Activated CD4-positive, alpha-beta T cell treated with anti-CD3 and anti-CD28 coated beads for 36 hours (primary cell): ENCODE data around the gene VEGFD. TPM values are rescaled to one million over a fixed set of nuclear protein-coding genes. Genes with fewer than 3 reads are reported as not detected.

Experiments
- ATAC-seq: fragments of 200-7000 bp; cut with Tn5 transposase; one replicate; pipeline ENCODE4 v1.10.0; 2021; ENCODE audit warnings: mild to moderate bottlenecking, moderate library complexity
- CTCF ChIA-PET: fragments of 350-600 bp; sonication (Branson Sonifier 250); formaldehyde crosslinking; loops from one replicate; lab custom pipeline; 2021; ENCODE audit warnings: antibody characterized with exemption; lab: Charles Lee
- POLR2A ChIA-PET: fragments of 350-600 bp; sonication (Branson Sonifier 250); formaldehyde crosslinking; loops from one replicate; lab custom pipeline; 2021; ENCODE audit warnings: antibody characterized with exemption, inconsistent platforms; lab: Charles Lee
- DNase-seq: peaks from one replicate; pipeline ENCODE4 v3.0.0-alpha.2; 2020
- H3K27ac Mint-ChIP-seq: one replicate; pipeline ENCODE4 v1.8.0; 2021; ENCODE audit warnings: mixed read lengths
- H3K27me3 Mint-ChIP-seq: one replicate; pipeline ENCODE4 v1.8.0; 2021; ENCODE audit warnings: mixed read lengths
- H3K36me3 Mint-ChIP-seq: one replicate; pipeline ENCODE4 v1.8.0; 2021; ENCODE audit warnings: low read depth, mixed read lengths
- H3K4me1 Mint-ChIP-seq: one replicate; pipeline ENCODE4 v1.8.0; 2021; ENCODE audit warnings: mixed read lengths
- H3K4me3 Mint-ChIP-seq: one replicate; pipeline ENCODE4 v1.8.0; 2021; ENCODE audit warnings: mild to moderate bottlenecking, moderate library complexity, mixed read lengths
- H3K9me3 Mint-ChIP-seq: one replicate; pipeline ENCODE4 v1.8.0; 2021; ENCODE audit warnings: low read depth, mixed read lengths
- intact Hi-C, 2 experiments: fragments of 100-400 bp; cut with DNase I in 1 of 2; cut with micrococcal nuclease in 1 of 2; formaldehyde crosslinking; loops; one replicate each; pipeline versions ENCODE4 v1.14.2 to v1.15.1; 2022 to 2024; cut with DNase I, micrococcal nuclease
- total RNA-seq, 2 experiments: library from RNA; stranded (reverse); gene quantifications; one replicate each; pipeline ENCODE4 v1.2.3, GENCODE V29; 2021

The VEGFD gene, protein sequence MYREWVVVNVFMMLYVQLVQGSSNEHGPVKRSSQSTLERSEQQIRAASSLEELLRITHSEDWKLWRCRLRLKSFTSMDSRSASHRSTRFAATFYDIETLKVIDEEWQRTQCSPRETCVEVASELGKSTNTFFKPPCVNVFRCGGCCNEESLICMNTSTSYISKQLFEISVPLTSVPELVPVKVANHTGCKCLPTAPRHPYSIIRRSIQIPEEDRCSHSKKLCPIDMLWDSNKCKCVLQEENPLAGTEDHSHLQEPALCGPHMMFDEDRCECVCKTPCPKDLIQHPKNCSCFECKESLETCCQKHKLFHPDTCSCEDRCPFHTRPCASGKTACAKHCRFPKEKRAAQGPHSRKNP
- not detected for total RNA-seq

DNA sequence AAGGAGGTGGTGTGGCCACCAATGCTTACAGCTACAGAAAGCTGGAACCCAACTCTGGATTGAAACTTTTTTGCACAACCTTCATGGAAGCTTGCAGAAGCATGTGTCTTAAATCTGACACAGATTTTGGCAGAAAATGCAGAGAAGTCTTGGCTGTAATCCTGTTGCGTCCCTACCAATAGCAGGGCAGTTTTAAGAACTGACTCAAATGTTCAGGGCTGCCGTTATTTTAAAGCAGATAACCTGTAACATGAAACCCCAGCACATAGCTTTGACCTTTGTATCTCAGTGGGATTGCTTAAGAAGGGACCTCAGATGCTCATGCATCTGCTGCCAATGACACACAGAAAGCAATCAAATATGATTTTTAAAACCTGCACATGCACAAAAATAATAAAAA, at the start of gene VEGFD:
TSS of gene VEGFD (minus strand) at position 110 of the 400 bp plus-strand sequence. CDS start 467 bp downstream, outside the sequence.
- no peaks in the 10 kb centered on the region for H3K36me3 Mint-ChIP-seq
- CTCF ChIA-PET = no interaction called here
- H3K4me3 Mint-ChIP-seq = no peak within 1 kb of the TSS
- H3K27ac Mint-ChIP-seq = no peak within 1 kb of the TSS
- ATAC-seq = no peak
- POLR2A ChIA-PET = no interaction called here
- H3K9me3 Mint-ChIP-seq = no peaks in the 10 kb centered on the region
- H3K27me3 Mint-ChIP-seq = peaks cover 5% of the 10 kb centered on the region
- intact Hi-C loops = no loop called here
- no peak for DNase-seq
- no peaks in the 10 kb centered on the region for H3K4me1 Mint-ChIP-seq

DNA sequence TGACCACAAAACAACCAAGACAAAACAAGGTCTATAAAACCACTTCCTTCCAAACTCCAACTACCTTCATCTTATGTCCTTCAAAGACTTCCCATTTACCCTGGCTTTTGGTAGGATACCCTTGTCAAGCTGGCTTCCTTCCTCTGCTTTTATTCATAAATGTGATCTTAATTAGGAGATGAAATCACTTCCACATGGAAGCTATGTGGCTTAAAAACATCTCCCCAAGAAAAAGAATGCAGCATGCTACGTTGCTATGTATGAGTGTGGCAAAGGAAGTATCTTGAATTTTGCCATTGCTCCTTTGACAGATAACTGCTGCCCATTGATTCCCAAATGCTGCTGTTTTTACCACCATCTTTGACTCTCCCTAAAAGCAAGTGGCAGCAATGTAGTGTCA, 46.4 kb upstream of the VEGFD start:
- Mint-ChIP-seq H3K27ac (no peak overlapping the region), H3K27me3 (peaks cover 17% of the 10 kb centered on the region), H3K4me1 (no peaks in the 10 kb centered on the region), H3K4me3 (no peak overlapping the region), H3K36me3 (no peaks in the 10 kb centered on the region), H3K9me3 (no peaks in the 10 kb centered on the region)
- ChIA-PET POLR2A (no interaction called here), CTCF (no interaction called here)
- intact Hi-C loops = no loop called here
- DNase-seq (no peak), ATAC-seq (no peak)

DNA sequence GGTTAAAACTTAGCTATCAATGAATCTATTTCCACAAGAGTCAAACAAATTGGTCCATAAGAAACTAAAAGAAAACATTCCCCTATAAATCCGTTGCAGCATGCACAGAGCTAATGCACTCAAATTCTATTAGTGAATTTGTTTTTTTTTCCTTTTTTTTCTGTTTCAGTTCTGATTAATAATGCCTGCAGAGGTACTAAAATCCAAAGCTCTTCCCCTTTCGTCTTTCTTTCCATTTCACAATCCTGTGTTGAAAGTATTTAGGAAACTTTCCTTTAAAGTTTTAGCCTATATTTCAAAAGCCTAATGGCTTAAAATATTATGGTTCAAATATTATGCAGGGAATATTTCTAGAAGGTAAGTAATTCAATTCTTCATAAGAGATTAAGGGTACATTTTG, 45.9 kb upstream of the VEGFD start:
- intact Hi-C loops = no loop called here
- H3K4me1 Mint-ChIP-seq = no peaks in the 10 kb centered on the region
- CTCF ChIA-PET = no interaction called here

DNA sequence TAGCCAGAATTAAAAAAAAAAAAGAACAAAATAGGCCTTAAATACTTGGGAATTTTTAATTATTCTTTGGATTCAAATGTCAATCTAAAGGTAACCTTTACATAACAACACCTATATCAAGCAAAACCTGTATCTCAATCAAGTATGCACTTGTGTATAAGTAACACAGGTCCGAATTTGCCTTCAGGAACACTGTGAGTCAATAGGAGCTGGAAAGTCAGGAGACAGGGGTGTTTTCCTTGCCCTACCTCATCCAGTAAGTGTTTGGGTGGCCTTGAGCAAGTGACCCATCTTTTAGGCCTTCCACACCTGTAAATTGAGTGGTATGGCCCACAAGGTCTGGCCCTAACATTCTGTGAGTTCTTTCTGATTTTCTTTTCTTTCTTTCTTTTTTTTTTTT, 40.8 kb upstream of the VEGFD start:
- H3K4me3 Mint-ChIP-seq = no peak overlapping the region

More for the DNA sequence above, 45.9 kb upstream of the VEGFD start:
- DNase-seq (no peak), ATAC-seq (no peak)
- no peak overlapping the region for H3K4me3 Mint-ChIP-seq
- H3K9me3 Mint-ChIP-seq = no peaks in the 10 kb centered on the region
- H3K27ac Mint-ChIP-seq = no peak overlapping the region
- H3K27me3 Mint-ChIP-seq = peaks cover 17% of the 10 kb centered on the region
- H3K36me3 Mint-ChIP-seq = no peaks in the 10 kb centered on the region
- POLR2A ChIA-PET = no interaction called here

DNA sequence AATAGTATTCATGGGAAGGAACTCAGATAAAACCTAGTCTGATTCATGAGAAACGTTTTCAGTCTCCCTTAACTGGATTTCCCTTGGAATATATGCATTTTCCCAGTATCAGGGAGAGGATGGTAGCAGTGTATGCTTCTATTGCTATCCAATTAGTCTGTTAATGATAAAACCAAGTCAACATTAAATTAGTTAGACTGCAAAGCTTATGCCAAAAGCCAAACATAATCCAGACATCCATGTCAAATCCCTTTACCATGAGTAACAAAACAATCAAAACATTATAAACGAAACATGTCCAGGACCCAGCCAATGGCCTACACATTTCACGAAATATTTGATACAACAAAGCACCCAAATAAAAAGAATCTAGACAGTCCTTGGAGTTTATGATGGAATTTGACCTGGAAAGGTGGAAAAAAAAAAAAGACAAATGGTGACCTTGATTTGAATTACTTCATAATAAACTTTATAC, 34.5 kb upstream of the VEGFD start:
- ATAC-seq (no peak), DNase-seq (no peak)
- intact Hi-C loops = no loop called here
- ChIA-PET POLR2A (no interaction called here), CTCF (no interaction called here)
- Mint-ChIP-seq H3K27ac (no peak overlapping the region), H3K4me1 (no peaks in the 10 kb centered on the region), H3K27me3 (no peaks in the 10 kb centered on the region), H3K9me3 (peaks cover 3% of the 10 kb centered on the region), H3K36me3 (peaks cover 3% of the 10 kb centered on the region), H3K4me3 (no peak overlapping the region)

More for the DNA sequence above, 40.8 kb upstream of the VEGFD start:
- POLR2A ChIA-PET = no interaction called here
- no peaks in the 10 kb centered on the region for H3K36me3 Mint-ChIP-seq
- no peak overlapping the region for H3K27ac Mint-ChIP-seq
- CTCF ChIA-PET = no interaction called here
- no peaks in the 10 kb centered on the region for H3K4me1 Mint-ChIP-seq
- DNase-seq (no peak), ATAC-seq (no peak)
- intact Hi-C loops = no loop called here
- no peaks in the 10 kb centered on the region for H3K27me3 Mint-ChIP-seq
- H3K9me3 Mint-ChIP-seq = no peaks in the 10 kb centered on the region

DNA sequence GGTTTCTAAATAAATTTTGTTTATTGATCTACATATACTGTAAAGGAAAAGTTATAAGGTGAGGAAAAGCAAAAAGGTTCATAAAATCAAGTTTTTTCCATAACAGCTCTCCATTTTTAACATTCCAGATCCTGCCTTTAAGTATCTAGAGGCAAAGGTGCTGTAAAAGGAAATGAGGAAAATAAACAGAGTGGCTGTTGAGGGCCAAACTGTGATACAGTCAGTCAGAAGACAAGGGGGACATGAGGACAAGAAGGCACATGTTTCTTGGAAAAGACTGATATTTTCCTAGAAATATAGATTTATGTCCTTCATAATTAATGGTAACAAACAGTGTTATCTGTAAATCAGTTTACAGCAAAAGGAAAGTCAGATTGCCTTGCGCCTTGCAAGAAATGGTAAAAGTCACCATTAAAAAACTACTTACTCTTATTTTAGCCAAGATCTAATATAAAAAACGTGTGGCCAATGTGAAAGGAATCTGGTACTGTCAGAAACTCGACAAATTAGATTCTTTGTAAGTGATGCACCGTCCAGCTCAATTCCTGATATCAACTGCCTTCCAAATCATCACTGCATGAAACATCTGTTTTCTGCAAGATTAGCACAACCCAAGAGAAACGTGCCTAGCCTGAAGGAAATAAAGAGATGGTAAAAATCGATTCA, 34.0 kb upstream of the VEGFD start:
- Mint-ChIP-seq H3K4me3 (no peak overlapping the region), H3K27ac (no peak overlapping the region), H3K9me3 (peaks cover 3% of the 10 kb centered on the region), H3K27me3 (no peaks in the 10 kb centered on the region), H3K36me3 (peaks cover 3% of the 10 kb centered on the region), H3K4me1 (no peaks in the 10 kb centered on the region)
- CTCF ChIA-PET = no interaction called here
- ATAC-seq = no peak
- intact Hi-C loops = no loop called here
- POLR2A ChIA-PET = no interaction called here
- DNase-seq = no peak

DNA sequence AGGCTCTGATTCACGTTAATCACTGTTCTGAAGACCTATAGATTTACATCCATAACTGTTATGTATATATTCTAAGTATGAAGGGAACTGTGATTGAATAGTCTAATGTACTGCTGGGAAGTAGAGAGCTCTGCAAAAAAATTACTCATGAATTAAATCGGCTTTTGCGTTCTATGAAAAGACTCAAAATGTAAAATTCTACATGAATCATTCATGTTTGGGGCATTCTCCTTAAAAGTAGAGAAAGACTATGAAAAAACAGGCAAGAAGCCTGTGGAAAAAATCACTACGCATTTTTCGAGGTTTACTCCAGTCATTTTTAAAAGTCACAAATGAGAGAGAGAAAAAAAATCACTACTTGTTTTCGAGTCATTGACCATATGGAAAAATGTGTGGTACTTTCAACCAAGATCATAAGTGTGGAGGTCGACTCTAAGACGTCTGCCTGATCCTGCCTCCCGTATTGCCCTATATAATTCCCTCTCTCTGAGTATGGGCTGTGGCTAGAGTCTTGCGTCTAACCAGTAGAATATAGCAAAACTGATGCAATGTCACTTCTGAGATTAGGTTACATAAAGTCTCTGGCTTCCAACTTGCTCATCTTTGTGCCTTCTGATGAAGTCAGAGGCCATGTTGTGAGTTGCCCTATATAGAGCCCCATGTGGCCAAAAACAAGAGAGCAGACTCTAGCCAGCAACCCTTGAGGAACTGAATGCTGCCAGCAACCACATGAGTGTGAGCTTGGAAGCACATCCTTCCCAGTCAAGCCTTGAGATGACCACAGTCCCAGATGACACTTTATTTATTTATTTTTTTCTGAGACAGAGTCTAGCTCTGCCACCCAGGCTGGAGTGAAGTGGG, 32.1 kb upstream of the VEGFD start:
- H3K36me3 Mint-ChIP-seq = peaks cover 3% of the 10 kb centered on the region
- no peaks in the 10 kb centered on the region for H3K27me3 Mint-ChIP-seq
- H3K4me1 Mint-ChIP-seq = no peaks in the 10 kb centered on the region
- ATAC-seq (peak; percentile 36), DNase-seq (peak; percentile 3)
- peaks cover 3% of the 10 kb centered on the region for H3K9me3 Mint-ChIP-seq
- no peak overlapping the region for H3K27ac Mint-ChIP-seq
- POLR2A ChIA-PET = no interaction called here
- CTCF ChIA-PET = no interaction called here
- intact Hi-C loops = no loop called here
- no peak overlapping the region for H3K4me3 Mint-ChIP-seq

DNA sequence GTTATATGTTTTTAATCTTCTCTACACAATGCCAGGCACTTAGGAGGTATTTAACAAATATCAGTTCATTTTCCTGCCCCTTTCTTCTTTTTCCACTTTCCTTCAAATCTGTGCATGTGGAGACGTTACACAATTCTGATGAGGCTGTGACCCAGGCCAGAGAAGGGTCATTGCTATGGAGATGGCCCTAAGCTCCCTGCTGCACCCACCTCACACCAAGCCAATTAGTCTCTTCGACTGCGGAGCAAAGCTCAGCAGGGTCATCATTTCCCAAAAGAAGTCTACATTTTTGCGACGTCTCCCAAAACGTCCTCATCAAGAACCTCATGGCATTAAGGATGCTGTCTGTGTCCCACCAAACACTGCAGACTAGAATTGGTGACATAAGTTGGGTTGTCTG, 28.9 kb upstream of the VEGFD start:
- intact Hi-C loops = no loop called here
- no peaks in the 10 kb centered on the region for H3K4me1 Mint-ChIP-seq
- H3K27ac Mint-ChIP-seq = no peak overlapping the region
- H3K36me3 Mint-ChIP-seq = peaks cover 3% of the 10 kb centered on the region
- DNase-seq = no peak
- POLR2A ChIA-PET = no interaction called here
- peaks cover 3% of the 10 kb centered on the region for H3K9me3 Mint-ChIP-seq
- H3K27me3 Mint-ChIP-seq = peaks cover 1% of the 10 kb centered on the region
- CTCF ChIA-PET = no interaction called here
- ATAC-seq = no peak
- H3K4me3 Mint-ChIP-seq = no peak overlapping the region

DNA sequence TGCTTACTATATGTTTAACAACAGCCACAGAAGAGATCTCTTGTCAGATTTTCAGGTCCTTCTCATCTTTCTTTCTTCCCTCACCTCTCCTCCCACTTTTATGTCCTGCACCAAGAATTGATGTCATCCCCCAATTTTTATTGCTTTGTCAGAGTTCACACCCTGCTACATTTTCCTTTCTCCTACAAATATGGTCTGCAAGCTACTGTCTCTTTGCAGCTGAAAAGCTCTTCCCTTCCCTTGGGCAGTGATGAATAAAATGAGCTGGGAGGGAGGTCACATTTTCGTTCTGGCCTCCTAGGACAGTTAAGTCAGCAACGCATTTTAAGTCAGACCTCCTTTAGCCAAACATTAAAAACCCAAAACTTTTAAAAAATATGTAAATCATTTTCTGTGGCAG, 26.7 kb upstream of the VEGFD start:
- intact Hi-C loops = no loop called here
- Mint-ChIP-seq H3K9me3 (no peaks in the 10 kb centered on the region), H3K27ac (no peak overlapping the region), H3K36me3 (no peaks in the 10 kb centered on the region), H3K27me3 (peaks cover 1% of the 10 kb centered on the region), H3K4me1 (no peaks in the 10 kb centered on the region), H3K4me3 (no peak overlapping the region)
- POLR2A ChIA-PET = no interaction called here
- CTCF ChIA-PET = no interaction called here
- DNase-seq (no peak), ATAC-seq (no peak)

DNA sequence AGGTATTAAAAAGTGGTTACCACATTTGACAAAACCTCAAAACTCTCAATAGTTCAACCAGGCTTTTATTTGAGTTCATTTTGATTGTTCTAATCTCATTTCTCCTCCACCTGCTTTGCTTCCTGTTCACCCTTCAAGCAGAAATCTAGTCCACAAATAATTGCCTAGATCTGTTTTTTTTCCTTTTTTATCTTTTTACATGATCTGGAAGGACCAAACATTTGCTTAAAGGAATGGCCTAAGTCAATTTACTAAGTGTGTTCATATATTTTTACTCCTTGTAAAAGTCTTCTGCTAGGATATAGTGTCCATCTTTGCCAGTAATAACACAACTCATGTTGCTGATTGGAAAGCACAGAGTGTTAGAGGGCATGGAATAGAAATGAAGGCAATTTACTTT, 26.2 kb upstream of the VEGFD start:
- ATAC-seq = no peak

DNA sequence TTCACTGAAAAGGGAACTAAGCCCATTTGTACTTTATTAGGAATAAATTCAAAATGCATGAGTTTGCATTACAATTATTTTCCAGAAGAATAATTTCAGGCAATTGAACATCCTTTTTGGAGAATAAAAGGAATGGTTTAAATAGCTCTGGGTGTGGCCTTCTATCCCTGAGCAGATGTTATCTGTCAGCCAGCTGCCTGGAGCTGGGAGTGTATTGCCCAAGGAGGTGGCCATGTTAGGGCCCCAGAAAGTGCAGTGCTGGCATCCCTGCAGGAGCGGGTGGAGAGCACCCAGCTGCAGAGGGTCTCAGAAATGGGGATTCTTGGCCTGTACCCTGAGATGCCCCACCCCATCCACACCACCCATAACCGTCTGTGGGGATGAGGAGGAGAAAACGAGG, 21.6 kb upstream of the VEGFD start:
- peaks cover 4% of the 10 kb centered on the region for H3K4me1 Mint-ChIP-seq
- H3K9me3 Mint-ChIP-seq = no peaks in the 10 kb centered on the region
- H3K27ac Mint-ChIP-seq = no peak overlapping the region
- no peak for DNase-seq
- POLR2A ChIA-PET = no interaction called here
- H3K27me3 Mint-ChIP-seq = peaks cover 1% of the 10 kb centered on the region
- ATAC-seq = no peak
- H3K4me3 Mint-ChIP-seq = no peak overlapping the region
- CTCF ChIA-PET = no interaction called here
- H3K36me3 Mint-ChIP-seq = no peaks in the 10 kb centered on the region
- intact Hi-C loops = no loop called here

More for the DNA sequence above, 26.2 kb upstream of the VEGFD start:
- peaks cover 1% of the 10 kb centered on the region for H3K27me3 Mint-ChIP-seq
- H3K9me3 Mint-ChIP-seq = no peaks in the 10 kb centered on the region
- intact Hi-C loops = no loop called here
- no peaks in the 10 kb centered on the region for H3K4me1 Mint-ChIP-seq
- H3K36me3 Mint-ChIP-seq = no peaks in the 10 kb centered on the region
- ChIA-PET CTCF (no interaction called here), POLR2A (no interaction called here)
- H3K27ac Mint-ChIP-seq = no peak overlapping the region
- no peak for DNase-seq
- no peak overlapping the region for H3K4me3 Mint-ChIP-seq
